NCI-H2196 (cell line): ENCODE results near the gene ARSI.

Source experiments
- DNase-seq: peaks from one replicate; lab custom pipeline; 2025; ENCODE audit not compliant: unreplicated experiment; lab: John Stamatoyannopoulos, UW

The ARSI gene

DNA sequence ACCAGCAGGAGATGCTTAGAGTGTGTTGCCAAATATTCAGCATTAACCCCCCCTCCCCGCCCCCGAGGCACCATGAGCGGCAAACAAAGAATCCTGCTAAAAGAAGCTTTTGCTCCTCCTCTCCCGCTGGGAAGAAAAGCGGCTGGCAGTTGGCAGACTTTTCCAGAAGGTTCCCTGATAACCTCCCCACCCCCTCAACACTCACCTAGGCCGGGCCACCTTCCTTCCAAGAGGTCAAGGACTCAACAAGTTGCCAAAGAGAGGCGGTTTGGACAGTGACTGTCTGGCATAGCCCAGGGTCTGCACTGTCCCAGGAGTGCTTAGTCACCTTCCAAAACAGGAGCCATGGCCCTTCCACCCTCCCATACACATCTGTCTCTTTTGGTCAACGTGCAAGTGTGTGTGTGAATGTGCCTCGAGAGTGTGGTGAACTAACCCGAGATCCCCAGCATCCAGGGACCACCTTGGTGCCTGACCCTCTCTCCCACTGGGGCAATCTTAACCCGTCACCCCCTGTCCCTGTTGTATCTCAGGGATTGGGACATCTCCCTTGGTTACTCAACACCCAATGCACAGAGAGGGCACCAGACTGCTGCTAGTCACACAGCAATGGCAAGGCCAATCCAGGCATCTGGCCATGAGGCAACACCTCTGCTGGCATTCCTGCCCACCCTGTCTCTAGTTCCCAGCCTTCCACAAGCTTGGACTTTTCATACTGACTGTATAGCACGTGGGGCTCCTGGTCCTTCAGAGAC lies 32.0 kb downstream of the ARSI start:
- DNase-seq = no peak

DNA sequence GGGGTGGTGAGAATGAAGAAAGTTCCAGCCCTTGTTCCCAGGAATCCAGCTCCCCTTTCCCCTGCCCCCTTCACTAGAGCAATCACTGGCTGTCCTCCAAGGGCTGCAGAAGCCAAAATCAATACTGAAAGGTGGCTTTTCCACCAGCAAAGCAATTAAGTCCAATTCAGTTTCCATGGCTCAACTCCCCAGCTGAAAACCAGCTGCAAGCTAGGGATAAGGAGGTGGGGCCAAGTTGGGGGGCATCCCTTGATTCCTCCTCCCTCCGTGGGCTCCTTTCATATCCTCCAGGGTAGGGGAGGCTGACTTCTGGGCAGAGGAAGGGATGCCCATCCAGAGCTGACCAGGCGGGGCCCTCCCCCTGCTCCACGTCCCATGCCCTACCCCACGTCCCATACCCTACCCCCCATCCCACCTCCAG lies 35.8 kb downstream of the ARSI start:
- DNase-seq = peak; percentile 24

DNA sequence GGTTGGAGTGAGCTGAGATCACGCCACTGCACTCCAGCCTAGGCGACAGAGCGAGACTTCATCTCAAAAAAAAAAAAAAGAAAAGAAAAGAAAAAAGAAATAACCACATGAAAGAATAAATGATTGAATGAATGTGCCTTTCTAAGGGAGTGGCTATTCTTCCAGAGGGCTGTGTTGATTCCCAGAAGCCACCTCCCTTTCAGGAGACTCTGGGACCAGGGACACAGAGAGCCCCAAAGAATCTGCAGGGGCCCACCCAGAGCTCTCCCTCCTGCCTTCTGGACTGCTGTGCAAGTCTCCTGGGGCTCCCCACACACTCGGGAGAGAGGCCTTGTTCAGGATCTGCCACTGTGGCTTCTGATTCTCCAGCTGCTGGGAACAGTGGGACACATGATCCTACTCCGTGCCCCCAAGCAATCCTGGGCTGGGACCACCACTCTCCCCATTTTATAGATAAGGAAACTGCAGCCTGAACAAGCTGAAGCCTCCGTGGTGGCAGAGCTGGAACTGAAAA lies 36.8 kb downstream of the ARSI start:
- no peak for DNase-seq

DNA sequence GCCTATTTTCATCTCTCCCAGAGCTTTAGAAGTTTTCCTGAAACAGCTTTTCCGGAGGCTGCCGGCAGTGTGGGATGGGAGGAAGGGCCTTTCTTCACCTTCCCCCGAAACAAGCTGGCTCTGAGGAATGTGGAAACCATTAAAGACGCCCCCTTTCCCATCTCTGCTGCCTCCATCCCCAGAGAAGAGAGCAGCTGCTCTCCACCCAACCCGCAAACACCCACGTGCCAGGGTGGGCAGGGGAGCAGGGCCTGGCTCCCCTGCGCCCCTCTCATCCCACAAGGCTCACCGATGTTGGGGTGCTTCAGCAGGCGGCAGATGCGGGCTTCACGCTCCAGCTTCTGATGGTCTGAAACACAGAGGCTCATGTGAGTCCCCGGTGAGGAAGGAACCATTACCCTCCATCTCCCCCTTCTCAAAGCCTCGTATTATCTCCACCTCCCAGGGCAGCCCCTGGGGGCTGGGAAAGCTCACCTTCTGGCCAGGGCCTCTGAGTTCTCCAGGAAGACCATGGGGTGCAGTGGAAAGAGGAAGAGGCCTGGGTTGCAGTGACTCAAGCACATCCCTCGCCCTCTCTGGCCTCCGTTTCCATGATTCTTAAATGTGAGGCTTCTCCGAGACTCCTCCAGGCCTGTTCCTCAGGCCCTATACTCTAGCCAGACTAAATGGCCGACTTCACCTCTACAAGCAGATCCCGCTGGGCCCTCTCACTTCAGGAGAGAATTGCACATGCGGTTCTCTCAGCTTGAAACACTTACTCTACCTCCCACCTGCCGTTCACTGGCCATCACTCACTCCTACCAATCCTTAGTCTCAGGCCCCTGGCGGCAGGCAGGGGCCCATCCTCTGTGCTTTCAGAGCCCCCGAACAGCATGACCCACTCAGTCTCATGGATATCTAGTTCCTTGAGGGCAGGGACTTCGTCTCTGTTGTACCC lies 37.8 kb downstream of the ARSI start:
- DNase-seq = no peak

DNA sequence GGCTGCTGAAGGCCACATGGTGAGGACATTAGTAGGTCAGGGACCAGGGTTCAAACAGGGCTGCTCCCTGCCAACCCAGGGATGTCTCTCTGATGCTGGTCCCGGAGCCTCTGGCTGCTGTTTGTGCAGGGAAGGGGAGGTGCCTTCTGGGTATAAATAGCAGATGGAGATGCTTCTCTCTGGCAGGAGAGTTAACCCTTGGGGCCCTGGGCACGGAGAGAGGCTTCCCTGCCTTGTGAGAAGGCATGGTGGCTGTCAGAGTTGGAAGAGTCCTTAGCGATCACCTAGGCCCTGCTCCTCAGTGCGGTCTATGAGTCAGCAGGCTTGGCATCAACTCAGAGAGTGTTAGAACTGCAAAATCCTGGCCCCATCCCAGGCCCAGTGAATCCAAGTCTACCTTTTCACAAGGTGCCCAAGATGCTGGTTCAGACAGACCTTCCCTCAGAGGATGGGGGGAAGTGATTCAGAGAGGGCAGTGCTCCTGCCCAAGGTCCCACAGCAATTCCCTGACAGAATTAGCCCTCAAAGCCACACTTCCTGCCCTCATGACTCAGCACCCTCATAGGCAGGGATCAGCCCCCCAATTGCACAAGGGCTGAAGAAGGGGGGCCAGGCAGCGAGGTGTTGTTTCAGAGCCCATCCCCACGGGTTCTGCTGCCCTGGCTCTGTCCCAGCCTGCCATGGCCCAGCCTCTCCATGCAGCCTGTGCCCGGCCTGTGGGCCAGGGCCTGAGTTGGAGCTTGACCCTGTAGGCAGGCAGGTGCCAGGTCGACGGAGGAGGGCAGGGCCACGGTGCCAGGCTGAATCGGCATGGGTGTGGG lies 38.7 kb downstream of the ARSI start:
- DNase-seq = peak; percentile 43

DNA sequence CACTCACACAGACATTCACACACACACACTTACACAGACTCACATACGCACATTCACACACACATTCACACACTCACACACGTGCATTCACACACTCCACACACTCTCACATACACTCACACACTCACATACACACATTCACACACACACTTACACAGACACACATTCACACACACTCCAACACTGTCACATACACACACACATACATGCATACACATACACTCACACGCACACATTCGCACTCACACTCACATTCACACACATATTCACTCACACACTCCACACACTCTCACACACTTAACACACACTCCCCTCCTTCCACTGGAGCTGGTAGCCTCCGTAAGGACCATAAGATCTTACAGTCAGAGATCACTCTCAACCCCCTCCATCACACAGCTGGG lies 39.3 kb downstream of the ARSI start:
- DNase-seq = no peak

DNA sequence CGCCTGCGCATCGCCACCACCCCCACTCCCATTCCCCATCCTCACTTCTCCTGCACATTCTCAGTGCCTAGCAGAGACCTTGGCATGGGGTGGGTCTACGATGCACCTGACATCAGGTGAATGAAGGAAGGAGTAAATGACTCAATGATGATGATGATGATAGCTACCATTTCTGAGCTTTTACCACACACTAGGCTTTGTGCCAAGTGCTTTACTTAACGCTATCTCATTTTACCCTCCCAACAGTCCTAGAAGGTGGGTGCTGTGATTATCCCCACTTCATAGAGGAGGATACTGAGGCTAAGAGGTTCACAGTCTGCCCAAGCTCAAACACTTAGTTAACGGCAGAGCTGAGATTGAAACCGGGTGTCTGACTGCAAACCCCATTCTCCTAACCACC lies 40.2 kb downstream of the ARSI start:
- DNase-seq = no peak

DNA sequence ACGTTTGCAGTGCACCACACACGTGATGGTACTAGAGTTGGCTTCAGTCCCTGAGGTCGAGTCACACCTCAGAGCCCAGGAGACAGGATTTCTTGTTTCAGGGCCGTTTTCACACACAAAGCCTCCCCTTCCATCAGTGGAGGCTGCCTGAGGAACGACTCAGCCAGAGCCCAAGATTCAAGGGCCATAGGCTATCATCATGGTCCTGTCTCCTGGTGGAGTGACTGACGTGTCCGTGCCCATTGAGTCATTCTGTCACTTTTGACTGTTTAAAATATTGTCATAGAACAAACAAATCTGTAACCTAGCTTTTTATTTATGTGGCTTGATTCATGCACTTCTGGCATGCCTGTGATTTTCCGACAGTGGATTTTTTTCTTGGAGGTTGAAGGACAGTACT lies 41.5 kb downstream of the ARSI start:
- no peak for DNase-seq

DNA sequence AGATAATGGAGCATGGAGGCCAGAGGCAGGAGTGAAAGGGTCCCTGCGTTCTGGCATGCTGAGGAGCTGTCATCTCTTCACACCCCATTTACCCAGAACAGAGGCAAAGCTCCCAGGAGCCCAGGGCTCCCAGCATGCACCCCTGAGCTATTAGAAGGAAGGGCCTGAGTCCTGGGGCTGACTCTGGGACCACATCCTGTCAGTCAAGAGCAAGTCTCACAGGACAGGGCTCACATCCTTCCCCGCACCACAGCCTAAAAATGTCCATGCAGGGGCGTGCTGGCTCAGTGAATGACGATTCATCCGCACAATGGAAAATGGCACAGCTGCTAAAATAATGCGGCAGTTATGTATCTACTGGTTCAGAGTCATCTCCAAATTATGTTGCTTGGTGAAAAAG lies 44.6 kb downstream of the ARSI start:
- no peak for DNase-seq

DNA sequence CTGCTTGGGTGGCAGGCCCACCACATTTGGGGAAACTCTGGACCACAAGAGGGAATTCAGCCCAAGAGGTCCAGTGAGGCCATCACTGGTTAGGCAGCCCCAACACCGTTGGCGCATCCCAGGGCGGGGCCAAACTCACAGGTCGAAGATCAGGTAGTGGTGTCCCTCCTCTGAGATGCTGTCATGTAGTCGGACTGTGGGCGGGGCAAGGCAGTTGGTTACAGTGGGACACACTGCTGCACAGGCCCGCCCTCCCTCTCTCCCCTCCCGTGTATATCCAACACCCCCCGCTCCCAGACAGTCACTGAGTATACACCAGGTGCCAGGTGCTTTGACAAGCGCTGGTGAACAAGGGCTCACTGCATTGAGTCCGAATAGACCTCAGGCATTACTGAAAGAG lies 45.3 kb downstream of the ARSI start:
- DNase-seq = no peak

DNA sequence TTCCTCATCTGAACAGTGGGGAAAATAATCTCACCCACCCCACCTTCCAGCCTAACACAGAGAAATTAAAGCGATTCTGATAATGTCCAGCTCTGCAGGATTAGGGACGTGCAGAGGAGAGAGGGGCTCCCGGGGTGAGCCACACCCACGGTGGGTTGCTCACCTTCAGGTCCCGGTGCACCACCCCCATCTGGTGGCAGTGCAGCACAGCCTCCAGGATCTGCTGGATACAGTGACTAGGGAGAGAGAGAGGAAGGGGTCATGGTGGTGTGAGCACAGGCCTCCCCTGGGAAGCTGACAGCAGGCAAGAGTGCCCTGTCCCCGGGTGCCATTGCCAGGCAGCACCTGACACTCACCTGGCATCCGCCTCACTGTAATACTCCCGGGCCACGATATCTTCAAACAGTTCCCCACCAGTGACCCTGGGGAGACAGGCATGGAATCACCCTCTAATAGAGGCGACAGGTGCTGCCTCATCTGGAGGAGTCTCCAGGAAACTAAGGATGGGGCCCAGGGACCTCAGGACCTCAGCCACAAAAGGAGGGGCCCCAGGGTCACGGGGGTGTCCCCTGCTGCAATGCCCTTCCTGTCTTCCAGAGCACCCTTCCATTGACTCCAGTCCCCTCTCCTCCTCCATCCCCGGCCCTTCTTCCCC lies 46.2 kb downstream of the ARSI start:
- DNase-seq = no peak

DNA sequence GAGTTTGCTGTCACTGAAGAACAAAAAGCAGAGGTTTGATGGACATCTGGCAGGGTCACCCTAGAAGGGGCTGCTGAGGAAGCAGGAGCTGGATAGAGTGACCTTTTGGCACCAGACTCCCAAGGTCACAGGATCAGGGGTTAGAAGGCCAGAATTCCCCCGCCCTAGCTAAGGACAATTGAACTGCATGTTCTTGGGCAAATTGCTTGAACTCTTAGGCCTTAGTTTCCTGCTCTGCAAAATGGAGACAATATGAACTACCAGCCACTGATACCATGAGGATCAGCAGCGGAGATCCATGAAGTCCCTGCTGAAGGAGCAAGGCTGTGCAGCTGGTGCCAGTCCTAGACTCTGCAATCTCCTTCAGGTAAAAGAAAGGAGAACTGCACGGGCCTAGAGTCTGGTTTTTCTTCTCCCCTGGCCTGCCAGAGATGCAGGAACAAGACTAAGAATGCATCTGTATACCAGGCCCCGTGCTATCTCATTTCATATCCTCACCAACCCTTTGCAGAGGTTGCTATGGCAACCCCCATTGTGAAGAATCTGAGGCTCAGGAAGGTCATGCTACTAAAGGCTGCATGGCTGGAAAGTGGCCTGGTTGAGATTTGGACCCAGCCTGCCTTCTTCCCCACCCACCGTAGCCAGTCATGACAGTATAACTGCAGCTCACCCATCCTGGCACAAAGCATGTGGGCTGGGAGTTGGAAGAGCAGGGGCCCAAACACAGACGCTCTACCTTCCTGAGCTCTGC lies 46.9 kb downstream of the ARSI start:
- DNase-seq = peak; percentile 62

DNA sequence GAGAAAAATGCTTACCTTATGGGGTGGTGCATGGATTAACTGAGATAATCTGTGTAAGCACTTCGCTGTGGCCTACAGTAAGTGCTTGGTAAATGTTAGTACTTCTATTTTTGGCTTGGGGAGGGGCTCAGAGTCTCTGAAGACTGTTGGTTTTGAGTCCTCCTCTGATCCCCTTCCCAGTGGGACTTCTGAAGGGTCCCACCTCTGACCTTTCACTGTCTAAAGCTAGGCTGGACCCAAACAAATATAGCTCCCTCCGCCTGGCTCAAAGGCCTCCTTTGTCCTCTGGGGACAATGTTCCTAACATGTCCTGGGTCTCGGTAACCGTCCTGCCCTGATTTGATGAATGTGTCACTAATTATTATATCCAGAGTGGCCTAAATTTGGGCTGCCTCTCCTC lies 47.9 kb downstream of the ARSI start:
- DNase-seq = no peak

DNA sequence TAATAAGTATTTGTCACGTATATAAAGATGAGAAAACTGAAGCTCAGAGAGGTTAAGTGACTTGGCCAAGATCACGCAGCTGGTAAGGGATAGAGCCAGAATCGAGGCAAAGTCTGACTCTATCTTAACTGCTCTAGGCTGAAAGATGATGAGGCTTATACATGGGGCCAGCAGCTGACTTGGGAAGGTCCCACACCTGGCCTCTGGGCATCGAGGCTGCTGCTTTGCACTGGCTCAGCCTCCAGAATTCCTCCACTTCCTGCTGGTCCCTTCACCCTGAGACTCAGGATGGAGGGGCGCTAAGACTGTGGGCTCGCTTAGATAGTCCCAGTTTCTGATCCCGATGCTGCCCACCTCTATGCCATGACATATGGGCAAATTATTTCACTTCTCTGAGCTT lies 48.3 kb downstream of the ARSI start:
- DNase-seq = no peak

DNA sequence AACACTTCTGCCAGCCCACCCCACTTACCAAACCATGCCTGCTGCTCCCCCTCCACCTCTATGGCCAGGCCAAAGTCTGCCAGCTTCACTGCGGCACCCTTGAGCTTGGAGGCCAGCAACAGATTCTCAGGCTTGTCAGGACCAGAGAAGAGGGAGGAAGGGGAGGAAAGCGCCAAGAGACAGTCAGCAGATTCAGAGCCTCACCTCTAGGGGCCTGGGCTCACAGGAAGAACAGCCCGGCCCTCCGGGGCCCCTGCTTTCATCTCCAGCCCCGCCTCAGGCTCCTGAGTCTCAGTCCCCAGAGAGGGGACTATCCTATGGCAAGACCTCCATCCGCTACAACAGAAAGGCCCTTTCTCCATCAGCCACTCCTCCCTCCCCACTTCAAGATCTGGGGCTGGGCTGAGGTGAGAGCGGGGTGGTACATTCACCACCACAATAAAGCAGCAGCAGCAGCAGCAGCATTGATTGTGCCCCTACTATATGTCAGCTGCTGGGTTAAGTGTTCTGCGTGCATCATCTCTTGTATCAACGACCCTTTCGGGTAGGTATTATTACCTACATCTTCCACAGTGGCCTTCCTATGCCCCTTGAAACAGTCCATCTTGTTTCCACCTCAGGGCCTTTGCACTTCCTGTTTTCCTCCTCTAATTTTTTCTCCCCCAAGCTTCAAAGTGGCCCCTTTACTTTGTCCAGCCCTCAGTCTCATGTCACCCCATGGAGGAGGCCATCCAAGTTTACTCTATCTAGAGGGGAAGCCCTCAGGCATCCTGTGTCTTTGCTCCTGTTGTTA lies 49.1 kb downstream of the ARSI start:
- no peak for DNase-seq

DNA sequence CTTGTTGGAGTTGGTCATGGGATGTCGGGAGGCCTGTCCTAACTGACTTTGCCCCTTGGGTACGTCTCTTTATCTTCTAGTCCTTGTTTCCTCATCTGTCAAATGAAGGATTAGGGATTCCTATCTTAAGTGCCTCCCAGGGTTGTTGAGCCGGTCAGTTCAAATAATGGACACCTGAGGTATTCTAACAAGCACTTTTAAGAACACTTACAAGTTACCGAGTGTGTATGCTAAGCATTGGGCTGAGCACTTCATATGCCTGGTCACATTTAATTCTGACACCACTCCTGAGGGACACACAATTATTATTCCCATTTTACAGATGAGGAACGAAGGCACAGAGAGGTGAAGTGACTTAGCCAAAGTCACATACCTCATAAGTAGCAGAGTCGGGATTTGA lies 50.2 kb downstream of the ARSI start:
- no peak for DNase-seq

DNA sequence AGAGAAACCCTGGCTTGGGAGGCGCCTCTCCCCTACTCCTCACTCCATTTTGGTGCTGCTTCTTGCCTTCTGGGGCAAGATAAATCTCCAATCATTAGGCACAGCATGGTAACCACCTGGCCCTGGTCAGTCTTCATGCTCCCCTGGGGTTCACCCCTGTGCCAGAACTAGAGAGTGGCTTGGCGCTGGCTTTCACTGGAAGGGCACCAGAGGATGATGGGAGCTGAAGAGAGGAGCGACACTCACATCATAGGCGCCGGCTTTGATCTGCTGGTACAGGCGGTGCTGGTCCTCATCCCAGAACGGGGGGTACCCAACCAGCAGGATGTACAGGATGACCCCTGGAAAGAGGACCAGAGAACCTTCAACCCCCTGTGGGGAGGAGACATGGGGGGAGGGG lies 51.2 kb downstream of the ARSI start:
- no peak for DNase-seq

DNA sequence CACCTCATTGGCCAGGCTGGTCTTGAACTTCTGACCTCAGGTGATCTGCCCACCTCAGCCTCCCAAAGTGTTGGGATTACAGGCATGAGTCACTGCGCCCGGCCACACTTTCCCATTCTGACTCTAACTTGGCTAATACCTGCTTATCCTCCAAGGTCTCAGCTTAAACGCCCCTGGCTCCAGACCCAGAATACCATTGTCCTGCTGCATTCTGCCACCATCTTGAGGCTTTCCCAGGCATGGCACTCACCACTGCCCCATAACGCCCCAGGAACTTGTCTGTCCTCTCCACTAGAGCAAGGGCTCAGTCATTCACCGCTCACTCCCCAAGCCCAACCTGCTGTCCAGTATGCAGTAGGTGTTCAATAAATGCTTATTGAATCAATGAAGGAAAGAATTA lies 53.0 kb downstream of the ARSI start:
- DNase-seq = no peak

DNA sequence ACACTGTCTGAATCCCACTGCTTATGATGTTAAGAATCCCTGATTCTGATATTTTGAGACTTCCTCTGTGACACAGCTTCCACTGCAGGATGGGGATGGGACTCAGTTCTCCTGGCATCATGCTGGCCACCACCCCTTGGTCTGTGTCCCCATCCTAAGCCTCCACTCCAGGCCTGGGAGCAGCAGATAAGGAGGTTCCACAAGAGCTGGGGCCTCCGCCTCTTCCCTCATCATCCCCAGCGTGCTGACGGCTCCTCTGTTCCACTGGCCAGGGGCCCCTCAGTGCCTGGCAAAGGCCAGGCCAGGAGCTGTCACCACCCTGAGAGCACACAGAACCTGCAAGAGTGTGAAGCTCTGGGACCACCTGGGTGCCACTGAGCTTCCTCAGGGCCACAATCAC lies 53.8 kb downstream of the ARSI start:
- DNase-seq = no peak
